Esophagus muscularis mucosa (tissue), 4 donors: ENCODE results near the gene TMCC2.

Experiments used
- EP300 ChIP-seq: sonication (generic); formaldehyde crosslinking; IDR thresholded peaks from one replicate; pipeline ENCODE4 v1.6.1; 2017; ENCODE audit warnings: antibody characterized with exemption
- POLR2A ChIP-seq: fragments of 450-650 bp; IDR thresholded peaks from one replicate; pipeline ENCODE4 v1.6.1; 2017; ENCODE audit warnings: antibody characterized with exemption, moderate library complexity, mild to moderate bottlenecking, low read depth
- POLR2AphosphoS5 ChIP-seq, 2 donors: sonication (generic); formaldehyde crosslinking; IDR thresholded peaks; one replicate each; pipeline ENCODE4 v1.6.1; 2017; ENCODE audit warnings: antibody characterized with exemption in 2 of 2
- TF ChIP-seq, protein P1 (sequence below), 3 experiments: fragments of 200-600 bp in 2 of 3; fragments of 450-650 bp in 1 of 3; sonication (generic) in 2 of 3; IDR thresholded peaks; one replicate each; pipeline ENCODE4 v1.5.1; 2017 to 2019; ENCODE audit warnings: antibody characterized with exemption in 3 of 3, mild to moderate bottlenecking in 2 of 3, moderate library complexity in 1 of 3

DNA sequence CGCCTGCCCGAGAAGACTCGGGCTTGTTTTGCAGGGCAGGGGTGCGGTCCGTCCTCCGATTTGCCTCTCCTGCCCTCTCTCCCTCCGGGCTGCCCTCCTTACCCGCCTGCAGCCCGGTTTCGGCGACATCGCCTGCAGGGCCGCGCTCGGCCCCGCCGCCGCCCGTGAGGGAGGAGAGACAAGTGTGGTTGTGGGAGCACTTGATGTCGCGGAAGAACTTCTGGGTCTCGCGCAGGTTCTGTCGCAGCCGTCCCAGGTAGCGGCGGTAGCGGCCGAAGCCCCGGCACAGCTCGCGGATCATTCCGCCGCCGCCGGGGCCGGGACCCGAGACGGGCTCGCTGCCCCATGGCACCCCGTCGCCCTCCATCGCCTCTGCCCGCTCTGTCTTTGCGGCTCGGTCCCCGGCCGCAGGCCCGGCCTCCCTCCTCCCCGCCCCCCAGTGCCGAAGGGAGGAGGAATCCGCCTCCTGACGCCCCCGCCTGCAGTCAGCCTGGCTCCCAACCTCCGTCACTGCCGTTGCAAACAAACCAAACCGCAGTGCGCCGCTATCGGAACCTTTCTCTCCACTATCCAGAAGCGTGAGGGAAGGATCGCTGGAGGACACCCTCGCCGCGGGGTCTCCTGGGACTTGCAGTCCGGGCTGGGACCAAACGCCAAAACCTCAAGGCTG, 16.4 kb upstream of the TMCC2 start, which contains the start of gene DSTYK:
- TF ChIP-seq, protein P1, sequence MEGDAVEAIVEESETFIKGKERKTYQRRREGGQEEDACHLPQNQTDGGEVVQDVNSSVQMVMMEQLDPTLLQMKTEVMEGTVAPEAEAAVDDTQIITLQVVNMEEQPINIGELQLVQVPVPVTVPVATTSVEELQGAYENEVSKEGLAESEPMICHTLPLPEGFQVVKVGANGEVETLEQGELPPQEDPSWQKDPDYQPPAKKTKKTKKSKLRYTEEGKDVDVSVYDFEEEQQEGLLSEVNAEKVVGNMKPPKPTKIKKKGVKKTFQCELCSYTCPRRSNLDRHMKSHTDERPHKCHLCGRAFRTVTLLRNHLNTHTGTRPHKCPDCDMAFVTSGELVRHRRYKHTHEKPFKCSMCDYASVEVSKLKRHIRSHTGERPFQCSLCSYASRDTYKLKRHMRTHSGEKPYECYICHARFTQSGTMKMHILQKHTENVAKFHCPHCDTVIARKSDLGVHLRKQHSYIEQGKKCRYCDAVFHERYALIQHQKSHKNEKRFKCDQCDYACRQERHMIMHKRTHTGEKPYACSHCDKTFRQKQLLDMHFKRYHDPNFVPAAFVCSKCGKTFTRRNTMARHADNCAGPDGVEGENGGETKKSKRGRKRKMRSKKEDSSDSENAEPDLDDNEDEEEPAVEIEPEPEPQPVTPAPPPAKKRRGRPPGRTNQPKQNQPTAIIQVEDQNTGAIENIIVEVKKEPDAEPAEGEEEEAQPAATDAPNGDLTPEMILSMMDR (IDR thresholded peaks at IDR 0.05): peak in 1 of 3 experiments; percentile 5
- TF ChIP-seq POLR2A: peak; percentile 59
- TF ChIP-seq POLR2AphosphoS5 (IDR thresholded peaks at IDR 0.05): peak; percentile 88 to 92
- no peak for TF ChIP-seq EP300
